Parathyroid adenoma (tissue), 2 donors: ENCODE results near the gene MB.
"Not testable (repeated sequence)": the region's sequence is repeated elsewhere in the genome, so short reads cannot be mapped to it uniquely, and the experiment has no call there.

Experiments used
- H2AFZ ChIP-seq: fragments of 300-600 bp; sonication (generic); one replicate; pipeline ENCODE4 v1.7.0; 2017; ENCODE audit warnings: antibody characterized with exemption, mild to moderate bottlenecking
- H3K27ac ChIP-seq: fragments of 300-600 bp; sonication (generic); one replicate; pipeline ENCODE4 v1.7.0; 2017
- H3K27me3 ChIP-seq: fragments of 300-600 bp; sonication (generic); one replicate; pipeline ENCODE4 v1.7.0; 2017; ENCODE audit warnings: low read length; ENCODE audit not compliant: control insufficient read depth, insufficient read depth
- H3K36me3 ChIP-seq: fragments of 300-600 bp; sonication (generic); one replicate; pipeline ENCODE4 v1.7.0; 2017; ENCODE audit warnings: low read length; ENCODE audit not compliant: control insufficient read depth, insufficient read depth
- H3K4me1 ChIP-seq: fragments of 300-600 bp; sonication (generic); one replicate; pipeline ENCODE4 v1.7.0; 2017; ENCODE audit warnings: control low read depth
- H3K4me2 ChIP-seq: fragments of 300-600 bp; sonication (generic); one replicate; pipeline ENCODE4 v1.7.0; 2017; ENCODE audit warnings: low read length
- H3K4me3 ChIP-seq: fragments of 300-600 bp; sonication (generic); one replicate; pipeline ENCODE4 v1.7.0; 2017; ENCODE audit warnings: low read depth, low read length
- H3K79me2 ChIP-seq: fragments of 300-600 bp; sonication (generic); one replicate; pipeline ENCODE4 v1.7.0; 2017; ENCODE audit warnings: control low read depth
- H3K9ac ChIP-seq: fragments of 300-600 bp; sonication (generic); one replicate; pipeline ENCODE4 v1.7.0; 2017; ENCODE audit warnings: mild to moderate bottlenecking
- H3K9me3 ChIP-seq: fragments of 300-600 bp; sonication (generic); one replicate; pipeline ENCODE4 v1.7.0; 2017; ENCODE audit warnings: low read length; ENCODE audit not compliant: control insufficient read depth
- TF ChIP-seq, protein P1 (sequence below): fragments of 300-600 bp; sonication (generic); IDR thresholded peaks from one replicate; pipeline ENCODE4 v1.7.0; 2017; ENCODE audit warnings: antibody characterized with exemption, mild to moderate bottlenecking
- donor health status: primary hyperparathyroidism.

The MB gene

DNA sequence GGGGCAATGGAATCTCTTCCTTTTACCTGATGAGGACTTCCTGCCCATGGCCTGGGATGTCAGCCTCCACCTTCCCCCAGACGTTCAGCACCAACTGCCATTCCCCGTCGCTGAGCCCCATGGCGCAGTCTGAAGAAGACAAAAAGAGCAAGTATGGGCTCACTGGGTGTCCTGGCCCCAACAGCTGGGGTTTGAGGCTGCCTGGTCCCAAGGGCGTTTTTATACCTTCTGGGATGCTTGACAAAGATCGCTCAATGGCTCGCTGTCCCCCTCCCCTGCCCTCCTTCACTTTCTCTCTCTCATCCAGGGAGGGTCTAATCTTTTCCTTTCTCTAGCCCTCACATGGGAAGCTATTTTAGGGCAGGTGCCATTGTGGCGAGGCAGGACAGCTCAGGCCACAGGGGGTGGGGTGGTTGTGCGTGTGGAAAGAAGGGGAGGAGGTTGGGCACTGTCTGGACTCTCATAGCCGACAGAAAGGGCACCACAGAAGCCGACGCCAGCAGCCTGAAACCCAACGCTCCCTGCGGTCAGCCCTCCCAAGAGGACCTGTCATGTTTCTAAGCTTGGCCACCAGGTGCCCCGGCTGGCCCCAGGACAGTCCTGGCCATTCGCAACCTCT is at the start of gene MB:
Gene MB, minus strand, starts transcription at position 193 of the 619 bp plus-strand sequence. Its CDS starts 72 bp downstream, at position 121.
- no peak within 1 kb of the TSS for H3K4me3 ChIP-seq
- H3K36me3 ChIP-seq, result no peaks in the 10 kb centered on the region
- H3K9ac ChIP-seq, result no peak within 1 kb of the TSS
- no peaks in the 10 kb centered on the region for H3K79me2 ChIP-seq
- no peak within 1 kb of the TSS for H2AFZ ChIP-seq
- no peak within 1 kb of the TSS for H3K27ac ChIP-seq
- H3K9me3 ChIP-seq, result no peaks in the 10 kb centered on the region
- H3K4me1 ChIP-seq, result no peaks in the 10 kb centered on the region
- no peak within 1 kb of the TSS for H3K4me2 ChIP-seq
- H3K27me3 ChIP-seq, result no peaks in the 10 kb centered on the region
- TF ChIP-seq, protein P1, sequence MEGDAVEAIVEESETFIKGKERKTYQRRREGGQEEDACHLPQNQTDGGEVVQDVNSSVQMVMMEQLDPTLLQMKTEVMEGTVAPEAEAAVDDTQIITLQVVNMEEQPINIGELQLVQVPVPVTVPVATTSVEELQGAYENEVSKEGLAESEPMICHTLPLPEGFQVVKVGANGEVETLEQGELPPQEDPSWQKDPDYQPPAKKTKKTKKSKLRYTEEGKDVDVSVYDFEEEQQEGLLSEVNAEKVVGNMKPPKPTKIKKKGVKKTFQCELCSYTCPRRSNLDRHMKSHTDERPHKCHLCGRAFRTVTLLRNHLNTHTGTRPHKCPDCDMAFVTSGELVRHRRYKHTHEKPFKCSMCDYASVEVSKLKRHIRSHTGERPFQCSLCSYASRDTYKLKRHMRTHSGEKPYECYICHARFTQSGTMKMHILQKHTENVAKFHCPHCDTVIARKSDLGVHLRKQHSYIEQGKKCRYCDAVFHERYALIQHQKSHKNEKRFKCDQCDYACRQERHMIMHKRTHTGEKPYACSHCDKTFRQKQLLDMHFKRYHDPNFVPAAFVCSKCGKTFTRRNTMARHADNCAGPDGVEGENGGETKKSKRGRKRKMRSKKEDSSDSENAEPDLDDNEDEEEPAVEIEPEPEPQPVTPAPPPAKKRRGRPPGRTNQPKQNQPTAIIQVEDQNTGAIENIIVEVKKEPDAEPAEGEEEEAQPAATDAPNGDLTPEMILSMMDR, result no peak

DNA sequence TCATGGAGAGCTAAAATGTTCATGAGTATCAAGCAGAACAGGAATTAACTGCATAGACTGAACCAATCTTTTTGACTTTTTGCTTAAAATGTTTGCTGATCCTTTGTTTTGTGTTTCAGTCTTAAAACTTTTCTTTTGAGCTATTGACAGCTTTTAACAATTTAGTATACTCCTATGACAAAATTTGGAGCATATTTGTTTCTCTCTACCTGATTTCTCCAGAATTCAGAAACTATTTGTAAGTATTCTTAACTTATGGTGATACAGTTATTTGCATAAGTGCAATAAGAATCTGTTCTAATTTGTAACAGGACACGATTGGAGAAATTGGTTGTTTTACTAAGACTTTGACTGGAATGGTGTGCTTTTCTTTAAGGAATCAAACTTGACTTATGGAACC is 49.6 kb upstream of the MB start:
- H3K4me2 ChIP-seq, H3K4me3 ChIP-seq, H3K27ac ChIP-seq, H3K9ac ChIP-seq, H3K27me3 ChIP-seq, H3K79me2 ChIP-seq, H2AFZ ChIP-seq, H3K36me3 ChIP-seq, H3K9me3 ChIP-seq, H3K4me1 ChIP-seq: not testable (repeated sequence)

DNA sequence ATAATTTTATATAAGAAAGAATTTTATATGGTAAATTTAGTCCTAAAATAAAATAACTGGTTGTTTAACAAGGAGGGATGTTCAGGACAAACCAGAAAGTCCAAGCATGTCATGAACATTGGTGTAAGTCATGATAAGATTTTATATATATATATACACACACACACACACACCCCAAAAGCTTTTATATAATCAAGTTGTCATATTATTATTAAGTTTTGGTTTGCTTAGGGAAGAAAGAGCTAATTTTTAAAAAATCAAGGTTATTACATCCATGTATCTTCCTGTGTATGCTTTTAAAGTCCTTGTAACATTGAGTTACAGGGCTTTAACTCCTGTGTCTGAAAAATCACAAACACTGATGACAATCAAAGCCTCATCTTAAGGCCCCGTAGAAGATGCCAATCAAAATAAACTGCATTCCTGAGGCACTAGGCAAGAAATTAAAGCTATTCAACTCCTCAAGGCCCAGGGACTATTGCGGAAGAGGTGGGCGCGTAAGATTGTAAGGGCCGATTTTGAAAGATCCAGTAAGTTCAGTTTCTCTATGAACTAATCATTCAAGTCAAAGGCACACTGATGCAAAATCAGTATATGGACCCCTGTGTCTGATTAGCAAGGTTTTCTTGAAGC is 47.9 kb upstream of the MB start:
- H3K4me1 ChIP-seq, result no peaks in the 10 kb centered on the region
- H3K27ac ChIP-seq, result no peak overlapping the region
- H3K9ac ChIP-seq, result no peak overlapping the region
- H3K79me2 ChIP-seq, result no peaks in the 10 kb centered on the region
- no peak overlapping the region for H2AFZ ChIP-seq
- TF ChIP-seq, protein P1, result no peak
- no peaks in the 10 kb centered on the region for H3K27me3 ChIP-seq
- H3K36me3 ChIP-seq, result no peaks in the 10 kb centered on the region
- H3K4me3 ChIP-seq, result no peak overlapping the region
- H3K4me2 ChIP-seq, result no peak overlapping the region
- H3K9me3 ChIP-seq, result no peaks in the 10 kb centered on the region

DNA sequence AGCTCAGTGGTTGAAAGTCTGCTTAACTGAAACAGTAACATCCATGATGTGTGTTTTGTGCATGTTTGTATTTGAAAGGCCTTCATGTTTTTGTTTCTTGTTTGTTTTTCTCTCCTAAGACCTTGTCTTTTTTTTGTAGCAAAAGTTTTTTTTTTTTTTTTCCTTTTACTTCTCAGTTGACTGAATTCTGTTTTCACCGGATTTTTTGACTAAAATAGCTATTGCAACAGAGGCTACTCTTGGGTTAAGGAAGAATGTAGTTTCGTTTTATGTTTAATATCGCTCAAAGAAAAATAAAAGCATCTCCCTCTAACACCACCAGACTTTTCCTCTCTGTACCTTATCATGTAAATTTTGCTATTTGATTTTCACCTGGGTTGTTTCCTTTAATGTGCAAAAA is 46.2 kb upstream of the MB start:
- Histone ChIP-seq H3K4me3 (no peak overlapping the region), H3K27me3 (no peaks in the 10 kb centered on the region), H2AFZ (no peak overlapping the region), H3K4me2 (no peak overlapping the region), H3K9ac (no peak overlapping the region), H3K4me1 (no peaks in the 10 kb centered on the region), H3K36me3 (no peaks in the 10 kb centered on the region), H3K79me2 (no peaks in the 10 kb centered on the region), H3K27ac (no peak overlapping the region), H3K9me3 (no peaks in the 10 kb centered on the region)
- TF ChIP-seq, protein P1, result no peak

DNA sequence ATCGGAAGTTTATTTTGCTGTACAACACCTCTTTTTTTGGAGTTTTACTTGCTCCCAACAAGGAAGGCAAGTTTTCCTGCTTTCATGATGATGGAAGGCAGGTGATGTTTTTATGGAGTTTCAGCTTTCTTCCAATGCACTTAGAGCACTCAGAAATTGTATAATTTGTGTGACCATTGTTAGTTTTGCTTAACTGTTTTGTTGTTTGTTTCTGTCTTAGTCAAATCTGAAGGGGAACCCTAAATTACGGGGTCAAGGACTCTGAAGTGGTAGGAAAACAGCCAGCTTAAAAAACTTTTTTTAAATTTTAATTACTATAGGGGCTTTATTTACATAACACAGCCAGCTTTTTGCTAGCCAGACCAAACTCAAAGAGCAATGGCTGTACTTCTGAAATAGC is 45.8 kb upstream of the MB start:
- no peaks in the 10 kb centered on the region for H3K79me2 ChIP-seq
- no peaks in the 10 kb centered on the region for H3K9me3 ChIP-seq
- H3K27me3 ChIP-seq, result no peaks in the 10 kb centered on the region
- no peak overlapping the region for H3K4me3 ChIP-seq
- no peak overlapping the region for H2AFZ ChIP-seq
- no peak overlapping the region for H3K27ac ChIP-seq
- TF ChIP-seq, protein P1, result no peak
- H3K4me2 ChIP-seq, result no peak overlapping the region
- no peaks in the 10 kb centered on the region for H3K36me3 ChIP-seq
- no peaks in the 10 kb centered on the region for H3K4me1 ChIP-seq
- H3K9ac ChIP-seq, result no peak overlapping the region
